Measurements from ENCODE around the gene IRF3.

DNA sequence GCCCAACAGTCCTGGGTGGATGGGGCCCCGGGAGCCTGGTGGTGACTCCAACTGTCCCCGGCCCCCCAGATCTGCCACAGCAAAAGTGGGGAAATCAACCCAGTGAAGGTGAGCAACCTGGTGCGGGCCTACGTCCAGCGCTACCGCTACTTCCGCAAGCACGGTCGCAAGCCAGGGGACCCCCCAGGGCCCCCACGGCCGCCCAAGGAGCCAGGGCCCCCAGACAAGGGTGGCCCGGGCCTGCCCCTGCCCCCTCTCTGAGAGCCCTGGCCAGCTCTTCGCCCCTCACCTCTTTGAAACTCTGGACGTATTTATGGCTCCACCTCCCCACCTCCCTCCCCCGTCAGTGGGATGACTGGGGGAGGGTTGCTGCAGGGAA, 7.5 kb downstream of the IRF3 start:
- no peak for TF ChIP-seq CTCF (conservative IDR thresholded peaks at IDR 0.05)
- TF ChIP-seq EZH2 (IDR thresholded peaks at IDR 0.05; ENCODE audit: low read depth) = no peak
